Kidney epithelial cell (primary cell): Measurements from ENCODE around the gene NFATC1. TPM values are rescaled to one million over a fixed set of nuclear protein-coding genes. Genes with fewer than 3 reads are reported as not detected.
"Not testable (repeated sequence)": the region's sequence is repeated elsewhere in the genome, so short reads cannot be mapped to it uniquely, and the experiment has no call there.

Experiments
- DNase-seq: peaks from one replicate; pipeline ENCODE4 v3.0.0-alpha.2; 2010; ENCODE audit warnings: low read depth
- H3K27me3 ChIP-seq: 2 replicates; pipeline ENCODE4 v1.6.0; 2011; ENCODE audit warnings: low read length; ENCODE audit not compliant: control insufficient read depth, insufficient read depth
- H3K36me3 ChIP-seq: 2 replicates; pipeline ENCODE4 v1.5.1; 2011; ENCODE audit warnings: low read length; ENCODE audit not compliant: control insufficient read depth, insufficient read depth
- H3K4me3 ChIP-seq: 2 replicates; pipeline ENCODE4 v1.5.1; 2011; ENCODE audit warnings: low read depth, mild to moderate bottlenecking, control low read depth, low read length
- CTCF ChIP-seq: IDR thresholded peaks from 2 replicates; pipeline ENCODE4 v1.5.1; 2011; ENCODE audit warnings: mild to moderate bottlenecking, moderate library complexity, low read length, control low read depth, inconsistent platforms; ENCODE audit not compliant: insufficient read depth, poor library complexity, severe bottlenecking
- total RNA-seq: library from RNA; depleted of rRNA; stranded (reverse); fragments of >200 nt; gene quantifications from 2 replicates; pipeline ENCODE4 v1.2.3, GENCODE V29; 2015

NFATC1 gene
- total RNA-seq, 1 donor from 2014 or later: 2.7 TPM

GRCh38 chr18:79479761-79480161, 84.0 kb downstream of the NFATC1 start:
- no peak for DNase-seq
- no peaks in the 10 kb centered on the region for H3K36me3 ChIP-seq
- H3K27me3 ChIP-seq: peaks cover under 1% of the 10 kb centered on the region
- H3K4me3 ChIP-seq: no peak overlapping the region
- no peak for TF ChIP-seq CTCF

- no peak for TF ChIP-seq CTCF
- Histone ChIP-seq H3K36me3 (no peaks in the 10 kb centered on the region), H3K27me3 (peaks cover 3% of the 10 kb centered on the region)
Measured at GRCh38 chr18:79480171-79481045, 84.7 kb downstream of the NFATC1 start.

GRCh38 chr18:79481046-79481790, 85.5 kb downstream of the NFATC1 start:
- Histone ChIP-seq H3K4me3 (no peak overlapping the region), H3K36me3 (no peaks in the 10 kb centered on the region), H3K27me3 (peaks cover 3% of the 10 kb centered on the region)
- no peak for TF ChIP-seq CTCF
- DNase-seq: no peak

More at GRCh38 chr18:79480171-79481045, 84.7 kb downstream of the NFATC1 start:
- H3K4me3 ChIP-seq: no peak overlapping the region
- no peak for DNase-seq

- not testable (repeated sequence) for H3K36me3 ChIP-seq, DNase-seq, H3K27me3 ChIP-seq, H3K4me3 ChIP-seq
Measured at GRCh38 chr18:79483393-79483792, 87.7 kb downstream of the NFATC1 start.

GRCh38 chr18:79483971-79484491, 88.3 kb downstream of the NFATC1 start:
- TF ChIP-seq CTCF: no peak
- no peak overlapping the region for H3K4me3 ChIP-seq
- no peaks in the 10 kb centered on the region for H3K36me3 ChIP-seq
- H3K27me3 ChIP-seq: peaks cover 3% of the 10 kb centered on the region
- DNase-seq: no peak
